Measurements from ENCODE around the gene PPP2CA.
"Not testable (repeated sequence)": the region's sequence is repeated elsewhere in the genome, so short reads cannot be mapped to it uniquely, and the experiment has no call there.

The PPP2CA gene

DNA sequence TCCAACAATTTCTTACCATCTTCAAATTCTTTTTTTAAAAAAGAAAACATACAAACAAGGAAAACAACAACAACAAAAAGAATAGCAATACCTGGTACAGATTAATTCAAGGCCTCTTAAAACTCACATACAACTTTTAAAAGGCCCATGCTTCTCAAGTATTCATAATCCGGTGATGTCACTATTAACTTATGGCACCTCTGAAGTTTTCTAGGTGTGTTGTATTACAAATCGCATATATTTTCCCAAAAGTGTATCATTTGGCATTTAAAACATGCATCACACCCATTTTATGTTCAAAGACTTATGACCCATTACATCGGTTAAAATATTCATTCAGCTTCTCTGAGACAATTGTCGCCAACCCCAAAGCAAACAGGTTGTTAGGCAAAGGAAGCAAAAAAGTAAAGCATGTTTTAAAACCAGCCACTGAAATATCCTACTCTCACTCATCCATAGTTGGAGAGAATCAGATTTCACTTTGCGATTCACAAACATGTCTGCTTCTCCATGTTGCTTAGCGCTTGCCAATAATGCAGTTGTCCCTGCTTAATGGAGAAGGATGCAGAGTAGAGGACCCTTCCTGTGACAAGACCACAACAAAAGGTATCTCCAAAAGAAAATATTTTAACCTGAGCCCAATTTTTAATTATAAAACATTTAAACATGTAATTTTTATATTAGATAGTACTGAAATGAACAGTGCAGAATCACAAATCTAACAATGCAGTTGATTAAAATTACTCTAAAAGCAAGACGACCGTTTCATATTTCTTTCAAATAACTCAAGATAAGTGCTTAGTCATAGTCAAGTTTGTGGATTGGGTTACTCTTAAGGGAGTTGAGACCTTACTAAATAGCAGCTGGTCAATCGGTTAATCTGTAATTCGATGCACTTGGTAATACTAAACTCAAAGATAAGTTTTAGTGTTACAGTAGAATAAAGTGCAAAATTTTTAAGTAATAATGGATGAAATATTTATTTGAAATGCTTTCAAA lies 50.7 kb downstream of the PPP2CA start:
- peak; percentile 69 for DNase-seq (ENCODE audit: low read depth)
- TF ChIP-seq, protein P1, sequence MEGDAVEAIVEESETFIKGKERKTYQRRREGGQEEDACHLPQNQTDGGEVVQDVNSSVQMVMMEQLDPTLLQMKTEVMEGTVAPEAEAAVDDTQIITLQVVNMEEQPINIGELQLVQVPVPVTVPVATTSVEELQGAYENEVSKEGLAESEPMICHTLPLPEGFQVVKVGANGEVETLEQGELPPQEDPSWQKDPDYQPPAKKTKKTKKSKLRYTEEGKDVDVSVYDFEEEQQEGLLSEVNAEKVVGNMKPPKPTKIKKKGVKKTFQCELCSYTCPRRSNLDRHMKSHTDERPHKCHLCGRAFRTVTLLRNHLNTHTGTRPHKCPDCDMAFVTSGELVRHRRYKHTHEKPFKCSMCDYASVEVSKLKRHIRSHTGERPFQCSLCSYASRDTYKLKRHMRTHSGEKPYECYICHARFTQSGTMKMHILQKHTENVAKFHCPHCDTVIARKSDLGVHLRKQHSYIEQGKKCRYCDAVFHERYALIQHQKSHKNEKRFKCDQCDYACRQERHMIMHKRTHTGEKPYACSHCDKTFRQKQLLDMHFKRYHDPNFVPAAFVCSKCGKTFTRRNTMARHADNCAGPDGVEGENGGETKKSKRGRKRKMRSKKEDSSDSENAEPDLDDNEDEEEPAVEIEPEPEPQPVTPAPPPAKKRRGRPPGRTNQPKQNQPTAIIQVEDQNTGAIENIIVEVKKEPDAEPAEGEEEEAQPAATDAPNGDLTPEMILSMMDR (conservative IDR thresholded peaks at IDR 0.05; ENCODE audit: low read depth, low read length): no peak
- peak overlapping the region; percentile 98 for H3K4me3 ChIP-seq (ENCODE audit: low read depth, low read length)

DNA sequence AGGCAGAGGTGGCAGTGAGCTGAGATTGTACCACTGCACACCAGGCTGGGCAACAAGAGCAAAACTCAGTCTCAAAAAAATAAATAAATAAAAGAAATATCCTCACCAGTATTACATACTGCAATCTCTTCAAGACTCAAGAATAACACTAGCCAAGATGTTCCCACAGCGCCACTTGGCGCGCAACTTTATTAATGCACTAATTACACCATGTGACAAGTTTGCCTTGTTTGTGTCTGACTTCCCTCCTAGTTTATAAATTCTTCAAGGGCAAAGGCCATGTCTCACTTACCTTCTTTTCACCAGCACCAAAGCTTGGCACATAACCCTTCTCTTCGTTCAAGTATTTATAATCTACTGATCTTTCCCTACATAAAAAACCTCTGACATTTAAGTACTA lies 53.9 kb downstream of the PPP2CA start:
- H3K4me3 ChIP-seq (ENCODE audit: low read depth, low read length): no peak overlapping the region
- no peak for DNase-seq (ENCODE audit: low read depth)
- TF ChIP-seq, protein P1 (conservative IDR thresholded peaks at IDR 0.05; ENCODE audit: low read depth, low read length): no peak

DNA sequence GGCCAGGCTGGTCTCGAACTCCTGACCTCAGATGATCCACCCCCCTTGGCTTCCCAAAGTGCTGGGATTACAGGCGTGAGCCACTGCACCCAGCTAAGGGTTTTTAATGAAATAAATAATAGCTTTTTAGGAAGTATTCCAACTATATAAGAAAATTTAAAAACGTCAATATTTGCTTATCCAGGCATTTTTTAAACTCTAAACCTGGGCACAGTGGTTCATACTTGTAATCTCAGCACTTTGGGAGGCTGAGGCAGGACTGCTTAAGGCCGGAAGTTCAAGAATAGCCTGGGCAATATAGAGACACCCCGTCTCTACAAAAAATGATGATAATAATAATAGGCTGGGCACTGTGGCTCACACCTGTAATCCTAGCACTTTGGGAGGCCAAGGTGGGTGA lies 63.3 kb downstream of the PPP2CA start:
- TF ChIP-seq, protein P1 (conservative IDR thresholded peaks at IDR 0.05; ENCODE audit: low read depth, low read length): no peak
- no peak overlapping the region for H3K4me3 ChIP-seq (ENCODE audit: low read depth, low read length)
- DNase-seq (ENCODE audit: low read depth): no peak

DNA sequence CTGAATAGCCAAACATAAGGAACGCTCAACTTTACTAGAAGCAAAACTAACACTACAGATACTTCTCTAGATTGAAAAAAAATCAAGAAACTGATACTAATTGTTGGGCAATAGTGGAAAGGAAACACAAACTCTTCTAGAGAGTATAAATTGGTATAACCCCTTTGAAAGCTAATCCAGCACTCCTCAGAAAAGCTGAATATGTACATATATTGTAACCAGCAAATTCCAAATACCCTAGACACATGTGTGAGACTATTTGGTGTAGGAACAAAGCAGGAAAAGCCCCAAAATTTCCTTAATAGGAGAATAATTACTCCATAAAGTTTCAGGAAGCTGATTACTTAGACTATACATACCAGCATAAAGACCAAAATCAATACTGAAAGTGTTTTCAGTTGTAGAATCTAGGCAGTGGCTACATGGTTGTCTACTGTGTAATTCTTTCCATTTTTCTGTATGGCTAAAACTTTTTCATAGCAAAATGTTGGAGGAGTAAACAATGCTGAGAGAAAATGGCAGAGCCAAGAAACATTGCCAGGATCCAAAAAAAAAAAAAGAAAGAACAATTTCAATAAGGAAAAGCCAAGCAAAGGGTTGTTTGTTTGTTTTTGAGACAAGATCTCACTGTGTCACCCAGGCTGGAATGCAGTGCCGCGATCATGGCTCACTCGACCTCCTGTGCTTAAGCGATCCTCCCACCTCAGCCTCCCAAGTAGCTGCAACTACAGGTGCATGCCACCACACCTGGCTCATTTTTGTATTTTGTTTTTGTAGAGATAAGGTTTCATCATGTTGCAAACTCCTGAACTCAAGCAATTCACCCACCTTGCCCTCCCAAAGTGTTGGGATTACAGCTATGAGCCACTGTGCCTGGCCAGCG lies 64.1 kb downstream of the PPP2CA start:
- no peak overlapping the region for H3K4me3 ChIP-seq (ENCODE audit: low read depth, low read length)
- no peak for DNase-seq (ENCODE audit: low read depth)

DNA sequence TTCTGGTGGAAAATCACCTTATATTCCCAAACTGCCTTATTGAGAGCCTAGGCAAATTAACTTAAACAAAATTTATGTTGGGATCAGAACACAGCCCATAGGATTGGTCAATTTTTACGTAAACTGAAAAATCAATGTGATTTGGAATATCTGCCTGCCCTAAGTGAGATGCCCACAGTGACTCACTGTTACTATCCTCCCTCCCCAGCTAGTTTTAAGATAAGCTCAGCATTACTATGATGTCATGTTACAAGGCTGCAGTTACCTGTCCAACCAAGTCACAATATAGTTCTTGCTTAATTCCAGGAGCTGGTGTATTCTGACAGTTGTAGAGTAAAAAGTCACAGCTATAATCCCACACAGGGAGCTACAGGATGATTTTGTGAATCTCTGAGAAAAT lies 72.2 kb downstream of the PPP2CA start:
- peak; percentile 22 for DNase-seq (ENCODE audit: low read depth)
- TF ChIP-seq, protein P1 (conservative IDR thresholded peaks at IDR 0.05; ENCODE audit: low read depth, low read length): no peak
- H3K4me3 ChIP-seq (ENCODE audit: low read depth, low read length): no peak overlapping the region

More for the DNA sequence above, 64.1 kb downstream of the PPP2CA start:
- TF ChIP-seq, protein P1 (conservative IDR thresholded peaks at IDR 0.05; ENCODE audit: low read depth, low read length): no peak

DNA sequence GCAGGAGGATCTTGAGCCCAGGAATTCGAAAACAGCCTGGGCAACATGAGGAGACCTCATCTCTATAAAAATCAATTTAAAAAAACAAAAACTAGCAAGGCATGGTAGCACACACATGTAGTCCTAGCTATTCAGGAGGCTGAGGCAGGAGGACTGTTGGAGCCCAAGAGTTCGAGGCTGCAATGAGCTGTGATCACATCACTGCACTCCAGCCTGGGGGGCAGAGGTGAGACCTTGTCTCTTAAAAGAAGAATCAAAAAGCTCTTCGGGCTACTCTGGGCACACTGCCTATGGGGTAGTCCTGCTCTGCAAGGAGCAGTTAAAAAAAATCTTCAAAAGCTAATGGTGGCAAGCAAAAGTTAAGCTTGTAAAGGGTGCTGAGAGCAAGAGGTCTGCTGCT lies 72.6 kb downstream of the PPP2CA start:
- TF ChIP-seq, protein P1 (conservative IDR thresholded peaks at IDR 0.05; ENCODE audit: low read depth, low read length): no peak
- H3K4me3 ChIP-seq (ENCODE audit: low read depth, low read length): no peak overlapping the region
- no peak for DNase-seq (ENCODE audit: low read depth)

DNA sequence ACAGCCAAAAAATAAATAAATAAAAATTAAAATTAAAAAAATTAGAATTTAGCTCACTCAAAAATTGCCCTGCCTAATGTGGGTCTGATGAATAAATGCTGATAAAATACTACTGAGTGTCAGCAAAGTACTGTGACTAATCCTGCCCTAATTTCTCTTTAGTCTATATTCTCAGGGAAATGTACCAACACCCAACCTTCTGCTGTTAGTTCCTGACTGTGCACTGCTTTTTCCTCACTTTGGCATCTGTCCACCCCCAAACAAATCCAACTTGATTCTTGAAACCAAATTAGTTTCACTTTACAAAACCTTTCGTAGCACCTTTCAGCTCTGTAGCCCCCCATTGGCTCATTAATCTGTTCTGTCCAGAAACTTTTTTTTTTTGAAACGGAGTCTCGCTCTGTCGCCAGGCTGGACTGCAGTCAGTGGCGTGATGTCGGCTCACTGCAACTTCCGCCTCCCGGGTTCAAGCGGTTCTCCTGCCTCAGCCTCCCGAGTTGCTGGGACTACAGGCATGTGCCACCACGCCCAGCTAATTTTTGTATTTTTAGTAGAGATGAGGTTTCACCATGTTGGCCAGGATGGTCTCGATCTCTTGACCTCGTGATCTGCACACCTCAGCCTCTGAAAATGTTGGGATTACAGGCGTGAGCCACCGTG lies 73.6 kb downstream of the PPP2CA start:
- not testable (repeated sequence) for H3K4me3 ChIP-seq (ENCODE audit: low read depth, low read length)
- peak; percentile 36 for DNase-seq (ENCODE audit: low read depth)
